ENCODE data around the gene FLT4. TPM values are rescaled to one million over a fixed set of nuclear protein-coding genes. Genes with fewer than 3 reads are reported as not detected.
A peak's percentile ranks its signal among the peaks of the same experiment; 100 is the strongest.

The FLT4 gene
- total RNA-seq, 1 donor from 2014 or later = 0.10 TPM

- no peaks in the 10 kb centered on the region for H3K36me3 Mint-ChIP-seq (ENCODE audit: low read depth)
- H3K4me1 Mint-ChIP-seq (ENCODE audit: low read depth) = peaks cover under 1% of the 10 kb centered on the region
- no peaks in the 10 kb centered on the region for H3K9me3 Mint-ChIP-seq (ENCODE audit: low read depth)
- no peak for TF ChIP-seq CTCF (IDR thresholded peaks at IDR 0.05)
- no peak overlapping the region for H3K27ac Mint-ChIP-seq (ENCODE audit: unreplicated experiment)
- H3K27me3 Mint-ChIP-seq (ENCODE audit: low read depth) = peaks cover 39% of the 10 kb centered on the region
- no peak overlapping the region for H3K4me3 Mint-ChIP-seq (ENCODE audit: unreplicated experiment)
- DNase-seq (ENCODE audit: low spot score) = peak; percentile 90
Observed at GRCh38 chr5:180643191-180643851, 6.1 kb downstream of the FLT4 start.

- H3K36me3 Mint-ChIP-seq (ENCODE audit: low read depth) = no peaks in the 10 kb centered on the region
- DNase-seq (ENCODE audit: low spot score) = peak; percentile 41
- peaks cover 38% of the 10 kb centered on the region for H3K27me3 Mint-ChIP-seq (ENCODE audit: low read depth)
- no peak for TF ChIP-seq CTCF (IDR thresholded peaks at IDR 0.05)
- H3K4me1 Mint-ChIP-seq (ENCODE audit: low read depth) = no peaks in the 10 kb centered on the region
- H3K4me3 Mint-ChIP-seq (ENCODE audit: unreplicated experiment) = no peak overlapping the region
- no peaks in the 10 kb centered on the region for H3K9me3 Mint-ChIP-seq (ENCODE audit: low read depth)
- no peak overlapping the region for H3K27ac Mint-ChIP-seq (ENCODE audit: unreplicated experiment)
Observed at GRCh38 chr5:180642779-180643178, 6.6 kb downstream of the FLT4 start.

GRCh38 chr5:180642181-180642775 lies 7.1 kb downstream of the FLT4 start:
- H3K9me3 Mint-ChIP-seq (ENCODE audit: low read depth) = no peaks in the 10 kb centered on the region
- no peaks in the 10 kb centered on the region for H3K36me3 Mint-ChIP-seq (ENCODE audit: low read depth)
- peak; percentile 82 for DNase-seq (ENCODE audit: low spot score)
- no peak for TF ChIP-seq CTCF (IDR thresholded peaks at IDR 0.05)
- no peaks in the 10 kb centered on the region for H3K4me1 Mint-ChIP-seq (ENCODE audit: low read depth)
- no peak overlapping the region for H3K27ac Mint-ChIP-seq (ENCODE audit: unreplicated experiment)
- no peak overlapping the region for H3K4me3 Mint-ChIP-seq (ENCODE audit: unreplicated experiment)
- peaks cover 36% of the 10 kb centered on the region for H3K27me3 Mint-ChIP-seq (ENCODE audit: low read depth)

GRCh38 chr5:180641566-180641900 lies 7.9 kb downstream of the FLT4 start:
- peaks cover 40% of the 10 kb centered on the region for H3K27me3 Mint-ChIP-seq (ENCODE audit: low read depth)
- H3K9me3 Mint-ChIP-seq (ENCODE audit: low read depth) = no peaks in the 10 kb centered on the region
- TF ChIP-seq CTCF (IDR thresholded peaks at IDR 0.05) = no peak
- H3K36me3 Mint-ChIP-seq (ENCODE audit: low read depth) = no peaks in the 10 kb centered on the region
- no peak overlapping the region for H3K4me3 Mint-ChIP-seq (ENCODE audit: unreplicated experiment)
- H3K27ac Mint-ChIP-seq (ENCODE audit: unreplicated experiment) = no peak overlapping the region
- peak; percentile 68 for DNase-seq (ENCODE audit: low spot score)
- peaks cover under 1% of the 10 kb centered on the region for H3K4me1 Mint-ChIP-seq (ENCODE audit: low read depth)

- no peak for TF ChIP-seq CTCF (IDR thresholded peaks at IDR 0.05)
- peaks cover 38% of the 10 kb centered on the region for H3K27me3 Mint-ChIP-seq (ENCODE audit: low read depth)
- no peak overlapping the region for H3K4me3 Mint-ChIP-seq (ENCODE audit: unreplicated experiment)
Observed at GRCh38 chr5:180640861-180641565, 8.4 kb downstream of the FLT4 start.

More at GRCh38 chr5:180640861-180641565, 8.4 kb downstream of the FLT4 start:
- peaks cover 2% of the 10 kb centered on the region for H3K4me1 Mint-ChIP-seq (ENCODE audit: low read depth)
- no peak overlapping the region for H3K27ac Mint-ChIP-seq (ENCODE audit: unreplicated experiment)
- no peaks in the 10 kb centered on the region for H3K36me3 Mint-ChIP-seq (ENCODE audit: low read depth)
- DNase-seq (ENCODE audit: low spot score) = peak; percentile 90
- no peaks in the 10 kb centered on the region for H3K9me3 Mint-ChIP-seq (ENCODE audit: low read depth)
